Hepatocyte (in vitro differentiated cells): ENCODE data around the gene UPF1. TPM values are rescaled to one million over a fixed set of nuclear protein-coding genes. Genes with fewer than 3 reads are reported as not detected.
"Not testable (repeated sequence)": the region's sequence is repeated elsewhere in the genome, so short reads cannot be mapped to it uniquely, and the experiment has no call there.

Experiments
- DNase-seq: peaks from one replicate; pipeline ENCODE4 v3.0.0-alpha.2; 2016; ENCODE audit warnings: low spot score
- H2AFZ ChIP-seq: fragments of 200-600 bp; sonication (generic); 2 replicates; pipeline ENCODE4 v1.6.0; 2016; ENCODE audit warnings: antibody characterized with exemption, mild to moderate bottlenecking
- H3K27ac ChIP-seq: fragments of 200-600 bp; sonication (generic); 2 replicates; pipeline ENCODE4 v1.5.1; 2016; ENCODE audit warnings: mild to moderate bottlenecking
- H3K27me3 ChIP-seq: fragments of 200-600 bp; sonication (generic); 2 replicates; pipeline ENCODE4 v1.6.1; 2016
- H3K36me3 ChIP-seq: fragments of 200-600 bp; sonication (generic); replicated peaks from 2 replicates; pipeline ENCODE4 v1.5.1; 2016; ENCODE audit warnings: low read depth; ENCODE audit not compliant: insufficient read depth
- H3K4me1 ChIP-seq: fragments of 200-600 bp; sonication (generic); 2 replicates; pipeline ENCODE4 v1.5.1; 2016; ENCODE audit warnings: mild to moderate bottlenecking, moderate library complexity; ENCODE audit not compliant: insufficient read depth
- H3K4me2 ChIP-seq: fragments of 200-600 bp; sonication (generic); 2 replicates; pipeline ENCODE4 v1.6.0; 2016
- H3K4me3 ChIP-seq: fragments of 200-600 bp; sonication (generic); 2 replicates; pipeline ENCODE4 v1.5.1; 2016; ENCODE audit warnings: mild to moderate bottlenecking
- H3K79me2 ChIP-seq: fragments of 200-600 bp; sonication (generic); 2 replicates; pipeline ENCODE4 v1.6.0; 2017; ENCODE audit warnings: mild to moderate bottlenecking
- H3K9me2 ChIP-seq: fragments of 200-600 bp; sonication (generic); replicated peaks from 2 replicates; pipeline ENCODE4 v1.6.0; 2017; ENCODE audit warnings: mild to moderate bottlenecking; ENCODE audit not compliant: insufficient read depth
- H3K9me3 ChIP-seq: fragments of 200-600 bp; sonication (generic); 2 replicates; pipeline ENCODE4 v1.5.1; 2016; ENCODE audit warnings: low read depth, mild to moderate bottlenecking
- H4K20me1 ChIP-seq: fragments of 200-600 bp; sonication (generic); 2 replicates; pipeline ENCODE4 v1.6.0; 2016; ENCODE audit warnings: mild to moderate bottlenecking; ENCODE audit not compliant: insufficient read depth, poor library complexity, severe bottlenecking
- CTCF ChIP-seq: fragments of 200-600 bp; sonication (generic); IDR thresholded peaks from 2 replicates; pipeline ENCODE4 v1.5.1; 2016; ENCODE audit warnings: antibody characterized with exemption, mild to moderate bottlenecking; ENCODE audit not compliant: poor library complexity
- EZH2 ChIP-seq: fragments of 200-600 bp; sonication (generic); IDR thresholded peaks from 2 replicates; pipeline ENCODE4 v1.6.1; 2016; ENCODE audit warnings: antibody characterized with exemption, mild to moderate bottlenecking, borderline replicate concordance
- EZH2phosphoT487 ChIP-seq: fragments of 200-600 bp; sonication (generic); IDR thresholded peaks from one replicate; pipeline ENCODE4 v1.6.1; 2018; ENCODE audit warnings: antibody characterized with exemption, mild to moderate bottlenecking, low read depth, moderate library complexity; ENCODE audit not compliant: unreplicated experiment, severe bottlenecking
- WGBS: methylation state at CpG from one replicate; pipeline ENCODE4 v1.1.6; 2016; ENCODE audit warnings: low lambda C conversion rate; ENCODE audit errors: missing lambda C conversion rate; 5-methylcytosine and 5-hydroxymethylcytosine counted together
- polyA plus RNA-seq: library from polyadenylated mRNA; unstranded; fragments of >200 nt; fragmentation: Nextera tagmentation; extraction: Ambion mirVana; gene quantifications from 2 replicates; pipeline ENCODE4 v1.2.1, GENCODE V29; 2016
- total RNA-seq: library from RNA; depleted of rRNA; stranded (reverse); fragments of >200 nt; gene quantifications from 2 replicates; pipeline ENCODE4 v1.2.3, GENCODE V29; 2014

UPF1 gene
- total and polyA plus RNA-seq, 2 experiments from 2014 or later, result 27.0 to 47.2 TPM

GRCh38 chr19:18814063-18814462 is 17.7 kb upstream of the UPF1 start:
- WGBS, result 66% methylated on average over 9 of the region's 9 CpGs
- H2AFZ ChIP-seq, result no peak overlapping the region

GRCh38 chr19:18815673-18816072 is 16.1 kb upstream of the UPF1 start:
- Histone ChIP-seq H3K4me2 (no peak overlapping the region), H3K79me2 (no peaks in the 10 kb centered on the region), H3K27me3 (no peaks in the 10 kb centered on the region), H3K4me3 (no peak overlapping the region), H3K9me2 (no peaks in the 10 kb centered on the region), H2AFZ (no peak overlapping the region), H3K4me1 (no peaks in the 10 kb centered on the region), H3K9me3 (no peaks in the 10 kb centered on the region), H3K36me3 (no peaks in the 10 kb centered on the region), H4K20me1 (no peaks in the 10 kb centered on the region), H3K27ac (no peak overlapping the region)
- WGBS, result 85% methylated on average over 5 of the region's 5 CpGs
- TF ChIP-seq EZH2, result no peak
- no peak for DNase-seq

More at GRCh38 chr19:18814063-18814462, 17.7 kb upstream of the UPF1 start:
- Histone ChIP-seq H3K9me3 (no peaks in the 10 kb centered on the region), H3K36me3 (no peaks in the 10 kb centered on the region), H3K9me2 (no peaks in the 10 kb centered on the region), H3K79me2 (no peaks in the 10 kb centered on the region), H3K4me1 (no peaks in the 10 kb centered on the region), H3K4me2 (no peak overlapping the region), H3K4me3 (no peak overlapping the region), H3K27ac (no peak overlapping the region), H3K27me3 (no peaks in the 10 kb centered on the region), H4K20me1 (no peaks in the 10 kb centered on the region)
- TF ChIP-seq EZH2 (no peak), CTCF (peak; percentile 21)
- no peak for DNase-seq

- not testable (repeated sequence) for H3K27ac ChIP-seq, H3K36me3 ChIP-seq, H3K4me1 ChIP-seq, H3K4me2 ChIP-seq, H3K27me3 ChIP-seq, H2AFZ ChIP-seq, H4K20me1 ChIP-seq, H3K4me3 ChIP-seq, H3K79me2 ChIP-seq, DNase-seq, H3K9me3 ChIP-seq, H3K9me2 ChIP-seq
- WGBS, result 79% methylated on average over 4 of the region's 4 CpGs
Measured at GRCh38 chr19:18816645-18817044, 15.1 kb upstream of the UPF1 start.

- Histone ChIP-seq H4K20me1 (no peaks in the 10 kb centered on the region), H2AFZ (no peak overlapping the region), H3K27ac (no peak overlapping the region), H3K9me2 (no peaks in the 10 kb centered on the region), H3K79me2 (no peaks in the 10 kb centered on the region), H3K4me1 (no peaks in the 10 kb centered on the region), H3K36me3 (no peaks in the 10 kb centered on the region), H3K9me3 (no peaks in the 10 kb centered on the region), H3K4me2 (no peak overlapping the region), H3K4me3 (no peak overlapping the region), H3K27me3 (no peaks in the 10 kb centered on the region)
- no peak for DNase-seq
- 83% methylated on average over 9 of the region's 9 CpGs for WGBS
- no peak for TF ChIP-seq EZH2
- TF ChIP-seq CTCF, result no peak
- TF ChIP-seq EZH2phosphoT487, result no peak
Measured at GRCh38 chr19:18817574-18817973, 14.2 kb upstream of the UPF1 start.

GRCh38 chr19:18828786-18829185 is 3.0 kb upstream of the UPF1 start:
- peaks cover 15% of the 10 kb centered on the region for H4K20me1 ChIP-seq
- H2AFZ ChIP-seq, result no peak overlapping the region
- H3K4me3 ChIP-seq, result no peak overlapping the region
- WGBS, result 72% methylated on average over 6 of the region's 6 CpGs
- peaks cover 22% of the 10 kb centered on the region for H3K79me2 ChIP-seq
- DNase-seq, result no peak
- no peak overlapping the region for H3K4me2 ChIP-seq
- H3K27me3 ChIP-seq, result no peaks in the 10 kb centered on the region
- H3K9me2 ChIP-seq, result no peaks in the 10 kb centered on the region
- no peak for TF ChIP-seq EZH2phosphoT487
- no peak for TF ChIP-seq EZH2
- TF ChIP-seq CTCF, result no peak
- H3K36me3 ChIP-seq, result no peaks in the 10 kb centered on the region
- H3K9me3 ChIP-seq, result no peaks in the 10 kb centered on the region
- H3K4me1 ChIP-seq, result no peaks in the 10 kb centered on the region
- H3K27ac ChIP-seq, result no peak overlapping the region
